ENCODE data around the gene PGBD5. TPM values are rescaled to one million over a fixed set of nuclear protein-coding genes. Genes with fewer than 3 reads are reported as not detected.

PGBD5 gene
- polyA plus RNA-seq, 1 of the 3 experiments (the other 2 are of a cell fraction), result 0.15 TPM

GRCh38 chr1:230327892-230328284 lies 98.2 kb downstream of the PGBD5 start:
- no peak for TF ChIP-seq MAX (IDR thresholded peaks at IDR 0.05; ENCODE audit: low read depth)
- no peak for TF ChIP-seq CHD2 (IDR thresholded peaks at IDR 0.05; ENCODE audit: low read length, partially characterized antibody)
- no peak for TF ChIP-seq TAF1 (IDR thresholded peaks at IDR 0.05; ENCODE audit: borderline replicate concordance, low read depth, low read length)
- TF ChIP-seq MEF2A (IDR thresholded peaks at IDR 0.05; ENCODE audit: borderline replicate concordance, low read depth), result no peak
- TF ChIP-seq USF1 (IDR thresholded peaks at IDR 0.05; ENCODE audit: borderline replicate concordance, low read depth), result no peak
- TF ChIP-seq RAD21 (IDR thresholded peaks at IDR 0.05; ENCODE audit: low read length), result no peak
- no peak for TF ChIP-seq USF2 (IDR thresholded peaks at IDR 0.05; ENCODE audit: borderline replicate concordance, low read depth, low read length)
- no peak for TF ChIP-seq CTCF (IDR thresholded peaks at IDR 0.05)
- TF ChIP-seq NRF1 (IDR thresholded peaks at IDR 0.05; ENCODE audit: low read depth, low read length), result no peak
- no peak overlapping the region for H3K9ac ChIP-seq
- no peak overlapping the region for H3K4me3 ChIP-seq (ENCODE audit: low read depth in 2 of 2, low read length in 1 of 2)
- no peaks in the 10 kb centered on the region for H3K9me3 ChIP-seq
- CTCF ChIA-PET, result interaction anchor here (1.2 kb wide), 1 partner anchor 16 kb away, joined by 3 read pairs; no protein-coding TSS in a partner anchor
- no peaks in the 10 kb centered on the region for H3K79me2 ChIP-seq (ENCODE audit: insufficient read depth)
- no peaks in the 10 kb centered on the region for H4K20me1 ChIP-seq (ENCODE audit: insufficient read depth)
- no peak overlapping the region for H3K4me2 ChIP-seq
- no peak for DNase-seq
- no peaks in the 10 kb centered on the region for H3K36me3 ChIP-seq (replicated peaks in 1 of 2; ENCODE audit: control insufficient read depth in 1 of 2, insufficient read depth in 2 of 2, low read length in 1 of 2)
- H3K27ac ChIP-seq (ENCODE audit: low read depth in 2 of 2, low read length in 1 of 2), result no peak overlapping the region
- POLR2A ChIA-PET, result no interaction called here
- H3K4me1 ChIP-seq (ENCODE audit: control insufficient read depth in 1 of 2, insufficient read depth in 2 of 2, low read depth in 1 of 2, low read length in 1 of 2), result no peaks in the 10 kb centered on the region
- H3K9me2 ChIP-seq, result no peaks in the 10 kb centered on the region
- no peaks in the 10 kb centered on the region for H3K27me3 ChIP-seq (ENCODE audit: insufficient read depth)
- H3F3A ChIP-seq (replicated peaks; ENCODE audit: insufficient read depth), result no peaks in the 10 kb centered on the region
- no peak overlapping the region for H2AFZ ChIP-seq (ENCODE audit: low read depth)
- 44% methylated on average over 9 of the region's 9 CpGs for WGBS (ENCODE audit: low lambda C conversion rate)

GRCh38 chr1:230326971-230327891 lies 98.9 kb downstream of the PGBD5 start:
- no peaks in the 10 kb centered on the region for H4K20me1 ChIP-seq (ENCODE audit: insufficient read depth)
- ChIA-PET CTCF (interaction anchor here (1.2 to 1.3 kb wide), 2 partner anchors 15 kb away, joined by 3 to 5 read pairs; no protein-coding TSS in a partner anchor), POLR2A (no interaction called here)
- no peaks in the 10 kb centered on the region for H3K36me3 ChIP-seq (replicated peaks in 1 of 2; ENCODE audit: control insufficient read depth in 1 of 2, insufficient read depth in 2 of 2, low read length in 1 of 2)
- H3K9me3 ChIP-seq, result no peaks in the 10 kb centered on the region
- no peak overlapping the region for H3K27ac ChIP-seq (ENCODE audit: low read depth in 2 of 2, low read length in 1 of 2)
- WGBS (ENCODE audit: low lambda C conversion rate), result 73% methylated on average over 19 of the region's 31 CpGs
- H3K9ac ChIP-seq, result no peak overlapping the region
- H3F3A ChIP-seq (replicated peaks; ENCODE audit: insufficient read depth), result no peaks in the 10 kb centered on the region
- DNase-seq, result no peak
- no peak overlapping the region for H3K4me3 ChIP-seq (ENCODE audit: low read depth in 2 of 2, low read length in 1 of 2)
- no peaks in the 10 kb centered on the region for H3K79me2 ChIP-seq (ENCODE audit: insufficient read depth)
- H3K9me2 ChIP-seq, result no peaks in the 10 kb centered on the region
- H3K4me2 ChIP-seq, result no peak overlapping the region
- no peaks in the 10 kb centered on the region for H3K27me3 ChIP-seq (ENCODE audit: insufficient read depth)
- no peaks in the 10 kb centered on the region for H3K4me1 ChIP-seq (ENCODE audit: control insufficient read depth in 1 of 2, insufficient read depth in 2 of 2, low read depth in 1 of 2, low read length in 1 of 2)
- H2AFZ ChIP-seq (ENCODE audit: low read depth), result no peak overlapping the region
- TF ChIP-seq MEF2A (IDR thresholded peaks at IDR 0.05; ENCODE audit: borderline replicate concordance, low read depth), result no peak
- TF ChIP-seq FOXM1 (IDR thresholded peaks at IDR 0.05; ENCODE audit: low read depth), result no peak
- TF ChIP-seq FOSL2 (IDR thresholded peaks at IDR 0.05; ENCODE audit: borderline replicate concordance, low read depth), result no peak
- TF ChIP-seq USF1 (IDR thresholded peaks at IDR 0.05; ENCODE audit: borderline replicate concordance, low read depth), result no peak
- TF ChIP-seq MXI1 (IDR thresholded peaks at IDR 0.05; ENCODE audit: low read depth, low read length), result no peak
- no peak for TF ChIP-seq MAX (IDR thresholded peaks at IDR 0.05; ENCODE audit: low read depth)
- no peak for TF ChIP-seq NFIC (IDR thresholded peaks at IDR 0.05; ENCODE audit: borderline replicate concordance)
- TF ChIP-seq TCF12 (IDR thresholded peaks at IDR 0.05), result no peak
- no peak for TF ChIP-seq EZH2phosphoT487 (IDR thresholded peaks at IDR 0.05; ENCODE audit: borderline replicate concordance, low read depth)
- TF ChIP-seq NRF1 (IDR thresholded peaks at IDR 0.05; ENCODE audit: low read depth, low read length), result no peak
- no peak for TF ChIP-seq GATA2 (CRISPR knock-in tag; IDR thresholded peaks at IDR 0.05)
- no peak for TF ChIP-seq RAD21 (IDR thresholded peaks at IDR 0.05; ENCODE audit: low read length)
- no peak for TF ChIP-seq JUND (IDR thresholded peaks at IDR 0.05)
- TF ChIP-seq PBX3 (IDR thresholded peaks at IDR 0.05), result no peak
- TF ChIP-seq SIN3A (IDR thresholded peaks at IDR 0.05; ENCODE audit: borderline replicate concordance, low read depth, low read length), result no peak
- no peak for TF ChIP-seq FOXJ3 (CRISPR knock-in tag; IDR thresholded peaks at IDR 0.05)

All from SK-N-SH (cell line).